T-helper 2 cell treated with Interferon-gamma antibody and Interleukin-4, amounts not matched to agents 5 μg/mL and 100 μg/mL, for 36 hours (primary cell): ENCODE measurements around the gene ETNK2.
"Not testable (repeated sequence)": the region's sequence is repeated elsewhere in the genome, so short reads cannot be mapped to it uniquely, and the experiment has no call there.

Source experiments
- DNase-seq: peaks from one replicate; pipeline ENCODE4 v3.0.0; 2021; ENCODE audit warnings: low spot score
- H3K27ac Mint-ChIP-seq: one replicate; pipeline ENCODE4 v1.8.0; 2021; ENCODE audit warnings: mild to moderate bottlenecking, mixed read lengths
- H3K27me3 Mint-ChIP-seq: one replicate; pipeline ENCODE4 v1.8.0; 2021; ENCODE audit warnings: low read depth, mixed read lengths
- H3K36me3 Mint-ChIP-seq: one replicate; pipeline ENCODE4 v1.8.0; 2021; ENCODE audit warnings: low read depth, mixed read lengths
- H3K4me1 Mint-ChIP-seq: one replicate; pipeline ENCODE4 v1.8.0; 2021; ENCODE audit warnings: low read depth, mixed read lengths
- H3K4me3 Mint-ChIP-seq: one replicate; pipeline ENCODE4 v1.8.0; 2022; ENCODE audit warnings: mild to moderate bottlenecking, moderate library complexity, mixed read lengths
- H3K9me3 Mint-ChIP-seq: one replicate; pipeline ENCODE4 v1.8.0; 2021; ENCODE audit warnings: mixed read lengths

ETNK2 gene

DNA sequence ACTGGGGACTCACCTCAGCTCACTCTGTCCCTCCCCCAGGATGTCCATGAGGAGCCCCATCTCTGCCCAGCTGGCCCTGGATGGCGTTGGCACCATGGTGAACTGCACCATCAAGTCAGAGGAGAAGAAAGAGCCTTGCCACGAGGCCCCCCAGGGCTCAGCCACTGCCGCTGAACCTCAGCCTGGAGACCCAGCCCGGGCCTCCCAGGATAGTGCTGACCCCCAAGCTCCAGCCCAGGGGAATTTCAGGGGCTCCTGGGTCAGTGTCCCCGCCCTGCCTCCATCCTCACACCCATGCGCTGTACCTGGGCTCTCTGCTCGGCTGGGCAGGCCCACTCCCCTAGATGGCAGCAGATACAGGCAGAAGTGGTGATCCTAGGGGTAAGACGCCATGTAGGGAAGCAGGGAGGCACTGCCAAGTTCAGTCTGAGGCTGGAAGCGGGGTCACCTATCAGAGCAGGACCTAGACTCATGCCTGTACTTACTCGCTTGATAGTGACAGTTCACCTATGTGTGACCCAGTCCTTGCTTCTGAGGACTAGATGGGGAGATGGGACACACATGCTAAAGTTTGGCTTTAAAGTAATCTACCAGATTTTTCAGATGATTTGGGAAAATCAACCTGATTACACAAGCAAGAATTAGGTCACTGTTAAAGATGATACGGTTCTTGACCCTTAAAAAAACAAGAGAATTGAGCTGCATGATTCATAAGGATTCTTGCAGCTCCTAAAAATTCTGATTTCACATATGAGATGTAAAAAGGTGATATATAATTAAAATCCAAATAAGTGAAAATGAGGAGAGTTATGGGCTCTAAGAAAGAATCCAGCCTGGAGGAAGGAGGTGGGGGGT, 38.7 kb downstream of the ETNK2 start:
- Mint-ChIP-seq H3K4me1 (no peaks in the 10 kb centered on the region), H3K27ac (no peak overlapping the region), H3K27me3 (peaks cover 2% of the 10 kb centered on the region), H3K9me3 (no peaks in the 10 kb centered on the region), H3K36me3 (no peaks in the 10 kb centered on the region), H3K4me3 (no peak overlapping the region)
- no peak for DNase-seq

- DNase-seq: no peak
- peaks cover 4% of the 10 kb centered on the region for H3K27me3 Mint-ChIP-seq
- H3K27ac Mint-ChIP-seq: no peak overlapping the region
- H3K4me3 Mint-ChIP-seq: no peak overlapping the region
- no peaks in the 10 kb centered on the region for H3K9me3 Mint-ChIP-seq
- peaks cover under 1% of the 10 kb centered on the region for H3K4me1 Mint-ChIP-seq
- H3K36me3 Mint-ChIP-seq: no peaks in the 10 kb centered on the region
Measured at GRCh38 chr1:204110894-204111633, 40.8 kb downstream of the ETNK2 start.

GRCh38 chr1:204108312-204109141, 43.3 kb downstream of the ETNK2 start:
- peaks cover 4% of the 10 kb centered on the region for H3K27me3 Mint-ChIP-seq
- no peak overlapping the region for H3K27ac Mint-ChIP-seq
- no peaks in the 10 kb centered on the region for H3K9me3 Mint-ChIP-seq
- H3K4me3 Mint-ChIP-seq: no peak overlapping the region
- H3K36me3 Mint-ChIP-seq: peaks cover 2% of the 10 kb centered on the region
- H3K4me1 Mint-ChIP-seq: peaks cover 17% of the 10 kb centered on the region
- no peak for DNase-seq

GRCh38 chr1:204107892-204108291, 44.0 kb downstream of the ETNK2 start:
- H3K27me3 Mint-ChIP-seq: peaks cover 4% of the 10 kb centered on the region
- peaks cover 23% of the 10 kb centered on the region for H3K4me1 Mint-ChIP-seq
- no peak overlapping the region for H3K4me3 Mint-ChIP-seq
- H3K36me3 Mint-ChIP-seq: peaks cover 2% of the 10 kb centered on the region
- H3K9me3 Mint-ChIP-seq: no peaks in the 10 kb centered on the region
- H3K27ac Mint-ChIP-seq: no peak overlapping the region
- no peak for DNase-seq

- peaks cover 31% of the 10 kb centered on the region for H3K4me1 Mint-ChIP-seq
- peaks cover 4% of the 10 kb centered on the region for H3K27me3 Mint-ChIP-seq
- H3K9me3 Mint-ChIP-seq: no peaks in the 10 kb centered on the region
- no peak overlapping the region for H3K27ac Mint-ChIP-seq
- no peak overlapping the region for H3K4me3 Mint-ChIP-seq
- no peak for DNase-seq
- peaks cover 4% of the 10 kb centered on the region for H3K36me3 Mint-ChIP-seq
Measured at GRCh38 chr1:204106825-204107224, 45.0 kb downstream of the ETNK2 start.

GRCh38 chr1:204105131-204105515, 46.7 kb downstream of the ETNK2 start:
- no peaks in the 10 kb centered on the region for H3K9me3 Mint-ChIP-seq
- peak overlapping the region; percentile 55 for H3K4me3 Mint-ChIP-seq
- H3K4me1 Mint-ChIP-seq: peaks cover 31% of the 10 kb centered on the region

DNA sequence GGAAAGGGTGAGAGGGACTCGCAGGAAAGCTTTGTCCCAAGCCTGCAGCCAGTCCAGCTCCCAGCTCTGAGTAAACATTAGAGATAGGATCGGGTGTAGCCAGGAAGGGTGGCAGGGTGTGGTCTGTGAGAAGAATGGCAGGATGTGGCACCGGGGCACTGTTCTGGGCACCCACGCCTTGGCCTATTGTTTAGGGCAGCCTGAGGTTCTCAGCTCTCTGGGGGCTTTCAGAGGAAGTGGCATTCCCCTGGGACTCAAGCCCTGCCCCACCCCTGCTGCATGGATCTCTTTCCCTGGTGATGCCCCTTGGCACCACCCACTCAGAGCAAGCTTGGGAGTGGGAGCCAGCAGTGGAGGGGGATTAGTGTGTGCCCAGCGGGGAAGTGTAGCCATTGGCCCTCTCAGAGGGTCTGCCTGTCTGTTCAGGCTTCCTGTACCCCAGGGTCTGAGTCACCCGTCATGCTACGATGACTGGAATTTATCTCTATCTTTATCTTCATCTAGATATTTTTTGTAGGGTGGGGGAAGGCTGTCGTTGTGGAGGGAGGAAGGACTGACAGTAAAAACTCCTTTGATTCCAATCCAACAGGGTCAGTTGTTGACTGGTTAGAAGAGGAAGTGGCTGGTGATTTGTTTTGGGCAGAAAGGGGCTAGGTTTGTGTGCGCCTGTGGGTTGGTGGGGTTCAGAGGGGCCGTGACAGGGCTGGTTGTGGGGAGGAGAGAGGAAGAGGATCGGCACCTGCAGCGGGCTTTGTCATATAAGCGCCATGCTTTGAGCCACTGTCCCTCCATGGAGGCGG, 47.3 kb downstream of the ETNK2 start:
- peak; percentile 13 for DNase-seq

More at GRCh38 chr1:204105131-204105515, 46.7 kb downstream of the ETNK2 start:
- no peak for DNase-seq
- Mint-ChIP-seq H3K27ac (peak overlapping the region; percentile 84), H3K36me3 (peaks cover 4% of the 10 kb centered on the region), H3K27me3 (peaks cover 4% of the 10 kb centered on the region)

GRCh38 chr1:204103431-204103741, 48.5 kb downstream of the ETNK2 start:
- H3K27me3 Mint-ChIP-seq: peaks cover 2% of the 10 kb centered on the region
- peaks cover 31% of the 10 kb centered on the region for H3K4me1 Mint-ChIP-seq
- peak overlapping the region; percentile 82 for H3K27ac Mint-ChIP-seq
- H3K4me3 Mint-ChIP-seq: no peak overlapping the region
- H3K9me3 Mint-ChIP-seq: no peaks in the 10 kb centered on the region
- H3K36me3 Mint-ChIP-seq: peaks cover 4% of the 10 kb centered on the region
- DNase-seq: no peak

More for the DNA sequence above, 47.3 kb downstream of the ETNK2 start:
- Mint-ChIP-seq H3K36me3 (peaks cover 4% of the 10 kb centered on the region), H3K27me3 (peaks cover 4% of the 10 kb centered on the region), H3K4me1 (peaks cover 31% of the 10 kb centered on the region), H3K9me3 (no peaks in the 10 kb centered on the region), H3K27ac (peak overlapping the region; percentile 84), H3K4me3 (peak overlapping the region; percentile 55)

DNA sequence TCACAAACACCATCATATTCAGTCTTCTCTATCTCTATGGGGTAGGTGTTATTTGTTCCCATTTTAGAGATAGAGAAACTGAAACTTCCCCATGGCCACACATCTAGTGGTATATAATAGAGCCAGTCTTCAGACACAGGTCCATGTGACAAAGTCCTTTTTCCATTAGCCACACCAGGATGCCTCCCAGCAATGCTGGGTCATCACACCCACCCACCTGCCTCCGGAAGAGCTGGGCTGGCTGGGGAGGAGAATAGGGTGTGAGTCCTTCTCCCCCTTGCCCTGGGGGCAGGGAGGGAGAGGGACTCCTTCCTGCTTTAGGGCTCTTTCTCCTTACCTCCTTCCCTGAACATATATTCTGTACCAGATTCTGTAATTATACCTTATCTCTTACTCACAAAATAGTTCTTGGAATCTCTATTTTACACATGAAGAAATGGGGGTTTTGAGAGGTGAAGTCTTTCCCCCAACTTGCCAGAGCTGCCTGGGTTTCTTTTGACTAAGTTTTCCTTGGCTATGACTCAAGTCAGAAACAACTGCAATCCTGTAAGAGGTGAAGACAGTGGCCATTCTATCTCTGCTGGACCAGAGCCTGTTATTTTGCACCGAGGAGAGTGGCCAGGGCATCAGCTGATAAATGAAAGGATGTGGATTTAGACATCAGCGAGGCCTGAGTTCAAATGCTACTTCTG, 49.0 kb downstream of the ETNK2 start:
- peak overlapping the region; percentile 64 for H3K4me3 Mint-ChIP-seq
- H3K4me1 Mint-ChIP-seq: peaks cover 31% of the 10 kb centered on the region
- H3K36me3 Mint-ChIP-seq: peaks cover 4% of the 10 kb centered on the region
- H3K27ac Mint-ChIP-seq: peak overlapping the region; percentile 82
- peak; percentile 20 for DNase-seq
- H3K9me3 Mint-ChIP-seq: no peaks in the 10 kb centered on the region
- H3K27me3 Mint-ChIP-seq: peaks cover 2% of the 10 kb centered on the region

- Mint-ChIP-seq H3K36me3 (peaks cover 4% of the 10 kb centered on the region), H3K4me1 (peaks cover 31% of the 10 kb centered on the region), H3K27ac (peak overlapping the region; percentile 82), H3K9me3 (no peaks in the 10 kb centered on the region), H3K27me3 (peaks cover 1% of the 10 kb centered on the region), H3K4me3 (peak overlapping the region; percentile 64)
- DNase-seq: no peak
Measured at GRCh38 chr1:204102029-204102611, 49.7 kb downstream of the ETNK2 start.

DNA sequence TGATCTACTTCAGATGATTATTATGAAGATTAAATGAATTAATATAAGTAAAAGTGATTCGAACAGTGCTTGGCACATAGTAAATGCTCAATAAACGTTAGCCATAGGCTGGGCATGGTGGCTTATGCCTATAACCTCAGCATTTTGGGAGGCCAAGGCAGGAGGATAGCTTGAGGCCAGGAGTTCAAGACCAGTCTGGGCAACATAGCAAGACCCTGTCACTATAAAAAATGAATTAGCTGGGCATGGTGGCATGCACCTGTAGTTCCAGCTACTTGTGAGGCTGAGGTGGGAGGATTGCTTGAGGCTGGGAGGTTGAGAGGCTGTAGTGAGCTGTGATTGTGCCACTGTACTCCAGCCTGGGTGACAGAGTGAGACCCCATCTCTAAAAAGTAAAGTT, 52.1 kb downstream of the ETNK2 start:
- H3K27ac Mint-ChIP-seq, DNase-seq, H3K36me3 Mint-ChIP-seq, H3K27me3 Mint-ChIP-seq, H3K9me3 Mint-ChIP-seq, H3K4me3 Mint-ChIP-seq: not testable (repeated sequence)
- peaks cover 26% of the 10 kb centered on the region for H3K4me1 Mint-ChIP-seq

DNA sequence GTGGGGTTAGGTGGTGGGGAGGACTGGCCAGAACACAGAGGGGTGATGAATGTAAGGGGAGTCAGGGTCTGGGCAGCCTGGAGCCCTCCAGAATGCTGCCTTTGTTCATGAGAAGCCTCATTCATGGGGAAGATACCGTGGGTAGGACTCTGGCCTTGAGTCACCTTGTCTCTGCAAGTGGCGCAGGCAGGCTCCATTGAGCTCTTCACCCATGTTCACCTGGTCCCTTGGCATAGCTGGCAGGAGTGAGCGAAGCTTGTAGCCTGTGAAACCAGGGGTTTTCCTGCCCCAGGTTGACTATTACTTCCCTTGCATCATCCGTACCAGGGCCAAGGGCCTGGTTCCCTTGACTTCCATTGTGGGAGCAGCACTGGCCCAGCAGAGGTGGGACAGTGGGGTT, 53.2 kb downstream of the ETNK2 start:
- Mint-ChIP-seq H3K36me3 (peaks cover 2% of the 10 kb centered on the region), H3K4me3 (no peak overlapping the region), H3K9me3 (no peaks in the 10 kb centered on the region), H3K27ac (no peak overlapping the region), H3K27me3 (no peaks in the 10 kb centered on the region), H3K4me1 (peaks cover 15% of the 10 kb centered on the region)
- no peak for DNase-seq
